Hippocampal formation (tissue), 2 donors: ENCODE measurements around the gene WFDC1.
A peak's percentile ranks its signal among the peaks of the same experiment; 100 is the strongest.

Experiments
- DNase-seq, 2 donors: peaks; one replicate each; lab custom pipeline; 2025; lab: John Stamatoyannopoulos, UW

The WFDC1 gene

GRCh38 chr16:84272740-84273320 lies 21.8 kb upstream of the WFDC1 start:
- no peak for DNase-seq

DNA sequence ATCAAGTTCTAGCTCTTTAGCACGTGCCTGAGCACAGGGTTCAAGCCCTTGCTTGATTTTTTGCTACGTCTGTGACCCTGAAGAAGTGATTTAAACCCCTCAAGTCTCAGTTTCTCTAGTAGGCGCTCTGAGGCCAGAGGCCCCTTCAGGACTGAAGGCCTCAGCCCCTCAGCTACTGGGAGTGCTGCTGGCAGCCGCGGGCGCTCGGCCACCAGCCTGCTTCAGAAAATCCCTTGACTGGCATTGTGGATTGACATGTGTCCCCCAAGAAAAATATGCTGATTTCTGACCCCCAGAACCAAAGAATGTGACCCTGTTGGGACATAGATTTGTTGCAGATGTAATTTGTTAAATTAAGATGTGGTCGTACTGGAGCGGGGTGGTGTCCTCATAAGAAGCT lies 20.2 kb upstream of the WFDC1 start:
- no peak for DNase-seq

DNA sequence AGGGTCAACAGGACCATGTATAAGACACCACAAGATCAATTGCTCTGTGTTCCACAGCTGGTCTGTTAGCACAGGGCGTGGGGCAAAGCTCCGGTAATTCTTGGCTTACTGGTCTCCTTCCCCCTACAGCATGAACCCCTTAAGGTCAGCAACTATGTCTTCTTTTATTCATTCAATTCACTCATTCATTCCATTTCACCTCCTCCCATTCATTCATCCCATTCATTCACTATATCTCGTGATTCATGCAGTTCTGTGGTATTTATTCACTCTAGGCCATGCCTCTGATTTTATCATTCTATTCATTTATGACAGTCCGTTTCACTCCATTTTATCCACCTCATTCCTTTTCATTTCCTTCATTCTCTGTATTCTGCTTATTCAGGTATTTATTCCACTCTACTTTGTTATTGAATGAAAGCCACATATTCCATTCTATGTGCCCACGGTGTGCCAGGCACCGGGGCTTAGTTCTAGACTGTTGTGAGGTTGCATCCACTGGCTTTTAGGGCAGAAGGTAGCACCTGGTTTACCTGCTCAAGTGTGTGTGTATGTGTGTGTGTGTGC lies 19.0 kb upstream of the WFDC1 start:
- DNase-seq = no peak

DNA sequence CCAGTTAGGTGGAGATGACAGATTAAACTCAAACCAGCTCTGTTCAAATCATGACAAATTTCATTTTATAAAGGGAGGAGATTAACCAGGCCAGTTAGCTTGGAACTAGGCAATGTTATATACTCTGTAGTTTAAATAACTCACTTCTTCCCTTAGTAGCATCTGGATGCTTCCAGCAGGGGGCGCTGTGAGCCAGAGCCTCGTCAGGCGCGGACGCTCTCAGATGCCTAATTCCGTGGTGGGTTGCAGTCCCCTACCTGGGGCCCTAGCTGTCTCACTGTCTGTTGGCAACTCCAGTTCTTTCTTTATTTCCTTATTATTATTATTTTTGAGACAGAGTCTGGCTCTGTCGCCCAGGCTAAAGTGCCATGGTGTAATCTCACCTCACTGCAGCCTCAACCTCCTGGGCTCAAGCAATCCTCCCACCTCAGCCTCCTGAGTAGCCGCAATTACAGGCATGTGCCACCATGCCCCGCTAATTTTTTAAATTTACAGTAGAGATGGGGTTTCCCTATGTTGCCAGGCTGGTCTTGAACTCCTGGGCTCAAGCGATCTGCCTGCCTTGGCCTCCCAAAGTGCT lies 17.3 kb upstream of the WFDC1 start:
- peak; percentile 60 to 70 for DNase-seq

DNA sequence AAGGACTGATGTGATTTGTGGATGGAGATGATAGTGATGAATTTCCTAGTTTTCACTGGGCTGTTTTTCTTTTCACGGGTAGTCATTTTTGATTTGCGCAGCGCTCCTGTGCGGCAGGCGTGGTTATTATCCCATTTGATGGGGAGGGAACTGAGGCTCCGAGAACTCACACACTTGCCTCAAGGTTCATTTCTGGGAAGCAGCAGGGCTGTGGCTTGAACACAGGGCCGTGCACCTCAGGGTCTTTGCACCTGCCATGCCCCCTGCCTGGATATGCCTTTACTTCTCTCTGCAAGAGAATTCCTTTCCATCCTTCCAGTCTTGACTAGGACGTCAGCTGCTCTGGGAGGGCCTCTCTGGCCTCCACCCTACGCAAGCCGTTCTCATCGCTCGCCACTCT lies 16.3 kb upstream of the WFDC1 start:
- no peak for DNase-seq

DNA sequence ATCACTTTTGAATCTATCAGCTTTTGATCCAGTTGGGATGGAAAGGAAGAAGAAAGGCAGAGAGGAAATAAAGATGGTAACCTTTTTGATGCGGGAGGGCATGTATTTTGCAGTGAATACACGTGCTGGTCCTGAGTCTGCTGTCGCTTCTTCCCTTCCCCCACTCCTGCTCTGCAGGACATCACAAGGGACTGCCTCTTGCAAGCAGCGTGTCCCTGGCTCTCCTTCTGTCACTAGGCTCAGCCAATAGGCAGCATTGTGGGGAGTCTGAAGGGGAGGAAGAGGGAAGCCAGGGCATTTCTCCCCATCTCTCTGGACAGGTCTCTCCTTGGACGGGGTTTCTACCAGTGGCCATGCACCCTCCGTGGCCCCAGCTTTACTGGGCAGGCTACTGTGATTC lies 15.7 kb upstream of the WFDC1 start:
- DNase-seq = peak; percentile 37 to 39

GRCh38 chr16:84279881-84280280 lies 14.8 kb upstream of the WFDC1 start:
- no peak for DNase-seq

GRCh38 chr16:84281074-84281473 lies 13.6 kb upstream of the WFDC1 start:
- no peak for DNase-seq

GRCh38 chr16:84282533-84282932 lies 12.1 kb upstream of the WFDC1 start:
- no peak for DNase-seq

- no peak for DNase-seq
Observed at GRCh38 chr16:84283314-84284153, 11.1 kb upstream of the WFDC1 start.

DNA sequence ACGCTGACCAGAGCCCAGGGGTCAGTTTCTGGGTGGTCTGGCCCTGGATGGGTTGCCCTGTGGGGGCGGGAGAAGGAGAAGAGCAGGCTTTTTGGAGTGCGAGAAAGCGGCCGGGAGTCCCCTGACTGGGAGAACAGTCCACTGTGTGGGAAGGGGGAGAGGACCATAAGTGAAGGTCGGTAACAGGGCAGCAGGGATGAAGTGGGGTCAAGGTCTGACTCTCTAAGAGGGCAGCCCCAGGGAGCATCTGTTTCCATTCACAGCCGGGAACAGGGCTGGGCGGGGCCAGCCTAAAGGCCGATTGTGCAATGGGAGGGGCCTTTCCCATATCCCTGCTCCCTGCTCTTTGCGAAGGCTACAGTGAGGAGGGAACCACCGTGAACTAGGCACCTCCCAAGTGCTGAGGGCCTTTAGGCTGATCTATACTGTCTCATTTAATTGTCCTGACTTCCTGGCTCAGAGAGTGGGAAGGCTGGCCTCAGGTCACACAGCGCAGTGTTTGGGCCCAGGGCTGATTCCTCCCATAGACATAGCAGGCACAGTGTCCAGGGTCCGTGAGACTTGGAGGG lies 10.4 kb upstream of the WFDC1 start:
- no peak for DNase-seq

DNA sequence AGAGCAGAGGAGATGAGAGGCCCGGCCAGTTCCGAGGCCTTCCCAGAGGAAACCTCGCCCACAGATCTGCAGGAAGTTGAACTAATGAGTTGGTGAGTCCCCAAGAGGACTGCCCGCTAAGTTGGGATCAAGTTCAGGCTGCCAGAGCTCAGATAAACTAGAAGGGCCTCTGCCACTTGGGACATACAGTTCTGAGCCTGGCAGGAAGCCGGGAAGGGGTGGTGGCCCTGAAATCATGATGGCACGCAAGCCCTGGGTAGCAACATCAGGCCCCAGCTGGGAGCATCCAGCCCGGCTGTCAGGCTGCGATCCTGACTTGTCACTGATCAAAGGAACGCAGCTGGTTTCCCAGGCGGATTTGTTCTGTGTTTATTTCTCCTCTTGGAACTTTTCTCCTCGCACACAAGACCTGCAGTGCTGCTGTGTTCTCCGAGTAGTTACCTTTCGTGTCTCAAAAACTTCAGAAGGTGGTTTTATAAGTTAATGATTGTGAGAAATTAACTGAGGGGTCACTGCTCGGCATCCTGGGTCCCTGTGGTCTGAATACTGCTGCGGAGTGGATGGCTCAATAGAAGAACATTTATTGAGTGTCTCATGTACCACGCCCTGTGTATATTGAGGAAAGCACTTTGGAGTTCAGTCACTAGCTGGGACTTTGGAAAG lies 8.0 kb upstream of the WFDC1 start:
- DNase-seq = no peak

- DNase-seq = no peak
Observed at GRCh38 chr16:84288902-84289301, 5.8 kb upstream of the WFDC1 start.

DNA sequence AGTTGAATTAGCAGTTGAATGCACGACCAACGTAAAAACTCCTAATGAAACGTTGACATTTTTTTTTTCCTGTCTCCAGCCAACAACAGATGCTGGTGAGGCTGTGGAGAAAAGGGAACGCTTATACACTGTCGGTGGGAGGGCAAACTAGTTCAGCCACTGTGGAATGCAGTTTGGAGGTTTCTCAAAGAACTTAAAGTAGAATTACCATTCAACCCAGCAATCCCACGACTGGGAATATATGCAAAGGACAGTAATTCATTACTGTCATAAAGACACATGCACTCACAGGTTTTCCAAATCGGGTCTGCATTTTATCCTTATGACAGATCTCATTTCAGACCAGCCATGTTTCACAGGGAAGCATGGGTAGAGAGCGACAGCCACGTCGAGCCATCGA lies 3.5 kb upstream of the WFDC1 start:
- DNase-seq = no peak

- DNase-seq = no peak
Observed at GRCh38 chr16:84292011-84292410, 2.7 kb upstream of the WFDC1 start.

- no peak for DNase-seq
Observed at GRCh38 chr16:84293406-84293805, 1.3 kb upstream of the WFDC1 start.

GRCh38 chr16:84294117-84294516 lies 561 bp upstream of the WFDC1 start:
- DNase-seq = no peak

- DNase-seq = no peak
Observed at GRCh38 chr16:84295203-84295860, 654 bp downstream of the WFDC1 start.

DNA sequence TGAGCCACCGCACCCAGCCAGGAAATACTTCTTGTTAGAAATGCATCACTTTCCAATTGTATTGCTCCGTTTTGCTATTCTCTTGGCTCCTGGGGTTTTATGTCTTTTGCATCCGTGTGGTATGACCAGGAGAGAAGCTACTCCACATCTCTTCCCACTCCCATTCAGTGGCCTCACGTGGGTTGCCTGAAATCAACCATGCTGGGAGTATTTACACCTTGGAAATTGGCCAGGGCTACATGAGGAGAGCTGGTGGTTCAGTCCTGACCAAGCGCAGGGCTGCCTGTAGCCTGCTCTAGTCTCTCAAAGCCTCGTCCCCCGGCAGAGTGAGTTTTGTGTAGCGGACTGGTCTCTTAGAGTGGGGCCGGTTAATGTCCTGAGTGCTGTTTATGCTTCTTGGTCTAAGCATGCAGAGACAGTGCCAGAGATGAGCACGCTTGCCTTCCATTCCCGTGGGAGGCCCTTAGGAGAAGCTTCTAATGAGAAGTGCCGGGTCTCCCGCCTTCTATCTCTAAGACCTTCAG lies 3.8 kb downstream of the WFDC1 start:
- no peak for DNase-seq

DNA sequence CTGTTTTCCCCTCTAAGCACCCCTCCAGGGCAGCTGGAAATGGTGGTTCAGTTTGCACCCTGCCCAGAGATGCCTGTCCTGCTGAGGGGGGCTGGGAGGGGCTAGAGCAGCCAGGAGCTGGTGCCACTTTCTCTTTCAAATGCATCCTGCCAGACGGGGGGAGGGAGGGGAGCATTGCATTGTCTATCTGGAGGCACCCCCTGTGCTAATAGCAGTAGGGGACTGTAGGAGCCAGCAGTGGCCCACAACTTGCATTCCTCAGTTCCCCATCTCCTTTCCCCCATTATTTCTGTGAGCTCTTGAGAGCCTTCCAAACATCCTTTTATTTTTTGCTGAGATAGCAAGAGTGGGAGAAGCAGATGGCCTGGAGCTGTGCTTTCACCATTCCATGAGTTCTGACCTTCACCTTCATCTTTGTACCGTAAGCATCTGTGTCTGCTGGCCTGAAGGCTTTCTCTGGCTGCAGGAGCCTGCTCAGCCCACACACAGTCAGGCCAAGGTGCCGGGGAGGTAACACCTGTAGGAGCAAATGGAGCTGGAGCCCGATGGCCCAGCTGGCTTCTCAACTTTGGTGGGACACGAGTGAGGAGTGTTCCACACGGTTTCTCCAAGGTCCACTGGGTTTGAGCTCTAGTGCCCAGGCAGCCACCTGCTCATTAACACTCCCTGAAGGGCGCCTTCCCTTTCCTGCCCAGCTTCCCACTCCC lies 5.2 kb downstream of the WFDC1 start:
- DNase-seq = no peak
